Endothelial cell of umbilical vein (primary cell): ENCODE data around the gene CADM4. TPM values are rescaled to one million over a fixed set of nuclear protein-coding genes. Genes with fewer than 3 reads are reported as not detected.

Source experiments
- BruUV-seq: library from RNA; stranded (reverse); fragments of 400-500 nt; replicated peaks from 2 replicates; lab custom pipeline; 2021; lab: Mats Ljungman, UMichigan
- CTCF ChIA-PET: fragments of 300-600, 350-600 bp; sonication (Branson Sonifier 250); formaldehyde crosslinking; loops from one replicate; lab custom pipeline; 2021; ENCODE audit warnings: antibody characterized with exemption, inconsistent platforms; lab: Charles Lee
- POLR2A ChIA-PET: fragments of 300-600, 350-600 bp; sonication (Branson Sonifier 250); formaldehyde crosslinking; loops from one replicate; lab custom pipeline; 2021; ENCODE audit warnings: antibody characterized with exemption, inconsistent platforms; lab: Charles Lee
- DNase-seq: peaks from one replicate; pipeline ENCODE4 v3.0.0-alpha.2; 2011; ENCODE audit warnings: low read depth, low spot score
- FAIRE-seq: peaks from 2 replicates; lab custom pipeline; 2011; peaks lifted over from hg19 to GRCh38; lab: Jason Lieb, UNC
- H2AFZ ChIP-seq: 2 replicates; pipeline ENCODE4 v1.6.0; 2012; ENCODE audit warnings: low read depth, low read length, control low read depth, inconsistent platforms
- H3K27ac ChIP-seq: 2 replicates; pipeline ENCODE4 v1.5.1; 2011; ENCODE audit warnings: low read depth, mild to moderate bottlenecking, control low read depth, low read length, moderate library complexity; ENCODE audit not compliant: insufficient read depth
- H3K27me3 ChIP-seq, 2 experiments: 2 replicates each; pipeline versions ENCODE4 v1.6.0 to v1.6.1; 2011; ENCODE audit warnings: low read length in 2 of 2, mixed read lengths in 1 of 2; ENCODE audit not compliant: control insufficient read depth in 2 of 2, insufficient read depth in 2 of 2
- H3K36me3 ChIP-seq, 2 experiments: 2 replicates in 1 of 2; 3 replicates in 1 of 2; pipeline ENCODE4 v1.5.1; 2011; ENCODE audit warnings: low read length in 2 of 2, mild to moderate bottlenecking in 1 of 2, moderate library complexity in 1 of 2; ENCODE audit not compliant: control insufficient read depth in 2 of 2, insufficient read depth in 2 of 2; ENCODE audit errors: extremely low read depth in 1 of 2
- H3K4me1 ChIP-seq: 3 replicates; pipeline ENCODE4 v1.5.1; 2011; ENCODE audit warnings: mild to moderate bottlenecking, low read length; ENCODE audit not compliant: control insufficient read depth, insufficient read depth; ENCODE audit errors: extremely low read depth
- H3K4me2 ChIP-seq: 2 replicates; pipeline ENCODE4 v1.6.1; 2011; ENCODE audit warnings: low read length, control low read depth, mixed read lengths; ENCODE audit not compliant: insufficient read depth
- H3K4me3 ChIP-seq, 3 experiments: fragments of 200-600 bp in 1 of 3; sonication (generic), shearing (Covaris generic) in 1 of 3; replicated peaks in 1 of 3; 2 replicates each; pipeline ENCODE4 v1.5.1; 2011 to 2016; ENCODE audit warnings: control low read depth in 3 of 3, low read length in 3 of 3, mild to moderate bottlenecking in 2 of 3, inconsistent platforms in 1 of 3, low read depth in 1 of 3, moderate library complexity in 1 of 3; ENCODE audit not compliant: insufficient read depth in 1 of 3
- H3K79me2 ChIP-seq: 2 replicates; pipeline ENCODE4 v1.6.0; 2012; ENCODE audit warnings: low read length, inconsistent platforms; ENCODE audit not compliant: control insufficient read depth, insufficient read depth
- H3K9ac ChIP-seq: replicated peaks from 2 replicates; pipeline ENCODE3; 2011; ENCODE audit warnings: low read length, control low read depth; ENCODE audit not compliant: insufficient read depth; ENCODE audit errors: extremely low read depth
- H3K9me1 ChIP-seq: replicated peaks from 3 replicates; pipeline ENCODE4 v1.6.0; 2011; ENCODE audit warnings: mild to moderate bottlenecking, low read length; ENCODE audit not compliant: control insufficient read depth, insufficient read depth; ENCODE audit errors: extremely low read depth
- H3K9me3 ChIP-seq: replicated peaks from 2 replicates; pipeline ENCODE4 v1.5.1; 2012; ENCODE audit warnings: low read length, inconsistent platforms; ENCODE audit not compliant: control insufficient read depth, insufficient read depth
- H4K20me1 ChIP-seq: replicated peaks from 2 replicates; pipeline ENCODE3; 2011; ENCODE audit warnings: mild to moderate bottlenecking, low read length; ENCODE audit not compliant: control insufficient read depth, insufficient read depth; ENCODE audit errors: extremely low read depth
- CTCF ChIP-seq, 2 donors: IDR thresholded peaks; 1 replicate in 1 of 2; 2 replicates in 1 of 2; pipeline ENCODE4 v1.5.1; 2011; ENCODE audit warnings: low read length in 2 of 2, mild to moderate bottlenecking in 2 of 2, moderate library complexity in 2 of 2, control low read depth in 1 of 2, inconsistent platforms in 1 of 2, low read depth in 1 of 2; ENCODE audit not compliant: insufficient read depth in 1 of 2; ENCODE audit errors: extremely low read depth in 1 of 2
- EZH2 ChIP-seq: IDR thresholded peaks from 2 replicates; pipeline ENCODE4 v1.6.1; 2012; ENCODE audit warnings: borderline replicate concordance, low read depth, mild to moderate bottlenecking, moderate library complexity, low read length, inconsistent platforms; ENCODE audit not compliant: severe bottlenecking
- FOS ChIP-seq: IDR thresholded peaks from 2 replicates; pipeline ENCODE4 v1.6.1; 2011; ENCODE audit warnings: mild to moderate bottlenecking, low read length, moderate library complexity, borderline replicate concordance; ENCODE audit not compliant: insufficient read depth
- GATA2 ChIP-seq: IDR thresholded peaks from 2 replicates; pipeline ENCODE4 v1.7.0; 2011; ENCODE audit warnings: low read depth, mild to moderate bottlenecking, moderate library complexity, mixed read lengths, low read length; ENCODE audit not compliant: insufficient read length, insufficient read depth
- JUN ChIP-seq: IDR thresholded peaks from 2 replicates; pipeline ENCODE4 v1.6.1; 2011; ENCODE audit warnings: borderline replicate concordance, low read depth; ENCODE audit not compliant: insufficient read length, insufficient read depth
- MAX ChIP-seq: IDR thresholded peaks from 2 replicates; pipeline ENCODE4 v1.6.1; 2011; ENCODE audit not compliant: insufficient read depth, insufficient read length
- MYC ChIP-seq: IDR thresholded peaks from one replicate; pipeline ENCODE4 v1.6.1; 2011; ENCODE audit warnings: mild to moderate bottlenecking, low read depth, low read length
- POLR2A ChIP-seq: IDR thresholded peaks from 2 replicates; pipeline ENCODE4 v1.6.1; 2012; ENCODE audit warnings: low read depth, mild to moderate bottlenecking, control low read depth, low read length
- POLR2AphosphoS5 ChIP-seq: IDR thresholded peaks from 2 replicates; pipeline ENCODE4 v1.6.1; 2012; ENCODE audit warnings: low read depth, mild to moderate bottlenecking, control low read depth, low read length, moderate library complexity; ENCODE audit not compliant: insufficient read depth
- dilution Hi-C: fragments of 300-500 bp; cut with MboI; formaldehyde crosslinking; loops from one replicate; pipeline ENCODE4 v1.15.0; 2019; ENCODE audit warnings: low sequenced_read_pairs; ENCODE audit not compliant: extremely low pct_ligation_motif_present
- intact Hi-C: fragments of 100-400 bp; cut with micrococcal nuclease; formaldehyde crosslinking; loops from one replicate; pipeline ENCODE4 v1.10.0; 2022
- polyA plus RNA-seq, 4 experiments: library from polyadenylated mRNA; depleted of rRNA in 3 of 4; stranded (reverse) in 3 of 4; unstranded in 1 of 4; fragments of >200 nt; gene quantifications; 2 replicates each; pipeline versions ENCODE4 v1.2.1 to v1.2.3, GENCODE V29; 2011 to 2012; ENCODE audit warnings: missing spikeins in 1 of 4
- total RNA-seq: library from RNA; stranded (reverse); gene quantifications from 2 replicates; pipeline ENCODE4 v1.2.3, GENCODE V29; 2021

The CADM4 gene
- total and polyA plus RNA-seq, 2 donors (not counting 3 experiments of a cell fraction or from before 2014, with no cell fraction given), result 5.0 to 7.5 TPM

GRCh38 chr19:43624933-43625332 is 14.7 kb downstream of the CADM4 start:
- H3K27ac ChIP-seq, result no peak overlapping the region
- H3K79me2 ChIP-seq, result no peaks in the 10 kb centered on the region
- H3K9ac ChIP-seq, result no peak overlapping the region
- H3K4me1 ChIP-seq, result peaks cover 6% of the 10 kb centered on the region
- no peaks in the 10 kb centered on the region for H3K27me3 ChIP-seq
- H3K9me3 ChIP-seq, result no peaks in the 10 kb centered on the region
- FAIRE-seq (no peak), DNase-seq (no peak)
- H3K36me3 ChIP-seq, result no peaks in the 10 kb centered on the region
- dilution Hi-C loops (no loop called here), intact Hi-C loops (no loop called here)
- ChIA-PET POLR2A (no interaction called here), CTCF (no interaction called here)
- TF ChIP-seq CTCF (IDR thresholded peaks at IDR 0.05; ENCODE audit: extremely low read depth in 1 of 2, insufficient read depth in 1 of 2, low read depth in 1 of 2, low read length in 2 of 2) (no peak), MAX (no peak), EZH2 (no peak), GATA2 (no peak), JUN (no peak), POLR2AphosphoS5 (no peak), MYC (no peak), FOS (no peak), POLR2A (no peak)
- H2AFZ ChIP-seq, result no peak overlapping the region
- no peaks in the 10 kb centered on the region for H3K9me1 ChIP-seq
- BruUV-seq, result no TSS peak
- no peak overlapping the region for H3K4me2 ChIP-seq
- no peaks in the 10 kb centered on the region for H4K20me1 ChIP-seq
- no peak overlapping the region for H3K4me3 ChIP-seq
